BLaER1 (cell line): ENCODE results near the gene SIX2.
A peak's percentile ranks its signal among the peaks of the same experiment; 100 is the strongest.

Experiments
- H3K27ac ChIP-seq: shearing (Covaris generic); formaldehyde crosslinking; 2 replicates; pipeline ENCODE4 v1.8.1; 2022
- H3K27me3 ChIP-seq: shearing (Covaris generic); formaldehyde crosslinking; 2 replicates; pipeline ENCODE4 v1.8.1; 2022
- H3K36me3 ChIP-seq: shearing (Covaris generic); formaldehyde crosslinking; 2 replicates; pipeline ENCODE4 v1.8.1; 2022
- H3K4me1 ChIP-seq: shearing (Covaris generic); formaldehyde crosslinking; 2 replicates; pipeline ENCODE4 v1.8.1; 2022
- H3K4me2 ChIP-seq: shearing (Covaris generic); formaldehyde crosslinking; 2 replicates; pipeline ENCODE4 v1.8.1; 2022
- H3K4me3 ChIP-seq: shearing (Covaris generic); formaldehyde crosslinking; 2 replicates; pipeline ENCODE4 v1.8.1; 2022
- H3K9ac ChIP-seq: shearing (Covaris generic); formaldehyde crosslinking; 2 replicates; pipeline ENCODE4 v1.8.1; 2022
- H3K9me3 ChIP-seq: shearing (Covaris generic); formaldehyde crosslinking; 2 replicates; pipeline ENCODE4 v1.8.1; 2022
- H4K20me1 ChIP-seq: shearing (Covaris generic); formaldehyde crosslinking; 2 replicates; pipeline ENCODE4 v1.8.1; 2022
- Cebpa-rat ChIP-seq: shearing (Covaris generic); IDR thresholded peaks from 2 replicates; pipeline ENCODE4 v1.8.1; 2022

The SIX2 gene

DNA sequence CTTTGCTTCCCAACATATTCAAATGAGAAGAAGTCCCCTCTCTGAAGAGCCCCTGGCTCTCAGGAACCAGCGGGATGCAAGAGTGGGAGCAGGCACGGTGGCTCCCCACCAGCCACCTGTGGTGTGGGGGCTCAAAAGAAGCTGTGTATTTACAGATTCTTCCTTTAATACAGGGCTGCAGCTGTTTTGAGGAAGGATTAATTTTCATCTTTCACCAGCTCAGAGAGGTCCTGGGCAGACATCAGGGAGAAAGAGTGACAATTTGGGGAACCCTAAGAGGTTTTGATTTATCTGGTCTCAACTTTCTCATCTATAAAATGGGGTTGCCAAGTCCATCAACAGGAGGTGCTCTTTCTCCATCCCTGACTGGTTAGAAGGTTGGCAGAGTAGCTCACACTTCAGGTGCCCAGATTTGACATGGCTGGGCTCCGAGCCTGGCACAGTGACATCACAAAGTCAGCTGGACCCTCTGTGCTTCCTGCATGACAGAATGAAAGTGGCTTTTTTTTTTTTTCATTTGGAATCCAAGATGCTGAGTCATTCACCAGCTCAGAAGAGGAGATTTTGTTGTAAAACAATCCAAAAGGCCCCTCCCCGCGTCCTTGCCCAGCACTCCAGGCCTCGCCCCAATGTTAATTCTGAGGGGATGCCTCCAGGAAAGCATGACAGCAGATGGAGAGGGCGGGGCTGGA is 15.5 kb upstream of the SIX2 start:
- Histone ChIP-seq H3K27me3 (no peaks in the 10 kb centered on the region), H3K9ac (no peak overlapping the region), H3K4me2 (no peak overlapping the region), H3K27ac (no peak overlapping the region), H3K4me3 (no peak overlapping the region), H4K20me1 (no peaks in the 10 kb centered on the region), H3K36me3 (no peaks in the 10 kb centered on the region), H3K4me1 (peaks cover 28% of the 10 kb centered on the region), H3K9me3 (no peaks in the 10 kb centered on the region)
- TF ChIP-seq Cebpa-rat, result no peak

GRCh38 chr2:45024097-45024496 is 14.8 kb upstream of the SIX2 start:
- Histone ChIP-seq H3K4me3 (no peak overlapping the region), H3K36me3 (no peaks in the 10 kb centered on the region), H3K4me1 (peaks cover 21% of the 10 kb centered on the region), H3K9me3 (no peaks in the 10 kb centered on the region), H3K27me3 (no peaks in the 10 kb centered on the region), H3K9ac (no peak overlapping the region), H4K20me1 (no peaks in the 10 kb centered on the region), H3K4me2 (no peak overlapping the region), H3K27ac (no peak overlapping the region)
- TF ChIP-seq Cebpa-rat, result no peak

DNA sequence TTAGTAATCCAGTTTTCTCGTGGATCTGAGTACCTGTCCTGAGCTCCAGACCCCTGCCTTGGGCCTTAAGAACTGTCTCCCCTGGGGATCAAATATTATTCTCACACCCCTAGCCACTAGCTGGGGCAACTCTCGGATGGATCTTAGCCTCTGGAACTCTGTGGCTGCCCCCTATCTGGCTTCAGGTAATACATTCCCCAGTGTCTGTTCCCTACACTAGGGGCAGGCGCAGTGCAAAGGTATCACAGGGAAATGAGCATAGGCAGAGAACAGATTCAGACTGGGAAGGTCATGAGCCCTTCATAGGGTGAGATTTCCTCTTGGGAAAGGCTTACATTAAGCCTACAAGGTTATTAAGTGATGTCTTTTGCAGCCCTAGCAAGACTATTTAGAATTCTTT is 11.2 kb upstream of the SIX2 start:
- no peak overlapping the region for H3K27ac ChIP-seq
- no peaks in the 10 kb centered on the region for H3K9me3 ChIP-seq
- no peaks in the 10 kb centered on the region for H3K27me3 ChIP-seq
- no peak for TF ChIP-seq Cebpa-rat
- no peak overlapping the region for H3K9ac ChIP-seq
- no peak overlapping the region for H3K4me3 ChIP-seq
- H3K4me2 ChIP-seq, result no peak overlapping the region
- no peaks in the 10 kb centered on the region for H3K36me3 ChIP-seq
- H4K20me1 ChIP-seq, result no peaks in the 10 kb centered on the region
- peaks cover 7% of the 10 kb centered on the region; the same call in 1 of the 2 replicates for H3K4me1 ChIP-seq

DNA sequence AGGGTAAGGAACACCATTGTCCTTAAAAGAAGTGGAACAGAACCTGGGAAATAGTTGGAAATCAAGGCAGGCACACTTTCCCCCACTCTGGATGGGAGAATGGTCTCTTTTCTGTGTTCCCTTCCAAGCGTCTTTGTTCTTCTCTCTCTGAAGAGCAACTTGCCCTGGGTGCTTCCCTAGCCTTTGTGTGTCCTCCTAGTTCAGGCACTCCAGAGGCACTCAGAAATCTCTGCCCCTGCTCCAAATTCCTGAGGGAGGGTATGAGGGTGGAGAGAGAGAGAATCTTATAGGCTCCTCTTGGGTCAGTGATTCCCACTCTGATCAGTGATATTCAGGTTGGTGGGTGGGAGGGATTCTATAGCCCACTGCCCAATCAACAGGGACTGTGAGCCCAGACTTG is 8.8 kb upstream of the SIX2 start:
- Histone ChIP-seq H3K36me3 (no peaks in the 10 kb centered on the region), H3K27me3 (peaks cover 12% of the 10 kb centered on the region), H3K27ac (no peak overlapping the region), H4K20me1 (no peaks in the 10 kb centered on the region), H3K9ac (no peak overlapping the region), H3K4me1 (no peaks in the 10 kb centered on the region), H3K9me3 (peaks cover 16% of the 10 kb centered on the region), H3K4me2 (no peak overlapping the region), H3K4me3 (no peak overlapping the region)
- TF ChIP-seq Cebpa-rat, result no peak

GRCh38 chr2:45014831-45015230 is 5.6 kb upstream of the SIX2 start:
- Histone ChIP-seq H3K4me1 (no peaks in the 10 kb centered on the region), H3K9me3 (peaks cover 48% of the 10 kb centered on the region), H4K20me1 (no peaks in the 10 kb centered on the region), H3K4me3 (no peak overlapping the region), H3K27ac (no peak overlapping the region), H3K27me3 (peaks cover 44% of the 10 kb centered on the region), H3K4me2 (no peak overlapping the region), H3K9ac (no peak overlapping the region), H3K36me3 (no peaks in the 10 kb centered on the region)
- no peak for TF ChIP-seq Cebpa-rat

DNA sequence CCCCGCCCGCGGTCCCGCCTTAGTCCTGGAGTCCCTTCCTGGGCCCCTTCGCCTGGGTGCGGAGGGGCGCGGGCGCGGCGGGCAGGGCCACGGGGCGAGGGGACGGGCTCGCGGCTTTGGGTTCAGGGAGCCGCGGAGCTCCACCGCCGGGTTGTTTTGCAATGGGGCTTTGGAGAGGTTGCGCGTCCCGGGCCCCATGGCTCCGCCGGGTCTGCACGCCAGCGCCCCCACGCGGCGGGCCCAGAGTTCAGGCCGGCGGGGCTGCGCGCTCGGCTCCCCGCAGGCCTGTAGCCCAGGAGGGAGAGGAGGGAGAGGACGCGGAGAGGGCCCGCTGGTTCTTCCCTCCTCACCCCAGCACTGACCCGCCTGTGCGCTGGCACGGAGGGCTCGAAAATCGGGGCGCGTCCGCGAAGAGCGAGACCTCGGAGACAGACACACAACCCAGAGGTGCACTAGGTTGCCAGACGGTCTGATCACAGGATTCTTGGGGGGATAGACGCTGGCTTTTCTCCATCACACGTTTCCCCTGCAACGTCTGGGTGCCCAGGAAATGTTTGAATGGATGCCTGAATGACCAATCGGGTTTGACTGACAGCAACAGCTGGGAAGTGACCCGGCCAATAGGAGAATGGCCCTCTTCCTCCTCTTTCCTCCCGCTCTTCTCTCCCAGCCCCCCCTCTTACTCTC is 4.9 kb upstream of the SIX2 start:
- peaks cover 51% of the 10 kb centered on the region for H3K27me3 ChIP-seq
- H3K27ac ChIP-seq, result no peak overlapping the region
- no peaks in the 10 kb centered on the region for H3K4me1 ChIP-seq
- H3K4me2 ChIP-seq, result no peak overlapping the region
- no peaks in the 10 kb centered on the region for H3K36me3 ChIP-seq
- no peak overlapping the region for H3K4me3 ChIP-seq
- H3K9me3 ChIP-seq, result peaks cover 55% of the 10 kb centered on the region
- no peak for TF ChIP-seq Cebpa-rat
- no peaks in the 10 kb centered on the region for H4K20me1 ChIP-seq
- H3K9ac ChIP-seq, result no peak overlapping the region

DNA sequence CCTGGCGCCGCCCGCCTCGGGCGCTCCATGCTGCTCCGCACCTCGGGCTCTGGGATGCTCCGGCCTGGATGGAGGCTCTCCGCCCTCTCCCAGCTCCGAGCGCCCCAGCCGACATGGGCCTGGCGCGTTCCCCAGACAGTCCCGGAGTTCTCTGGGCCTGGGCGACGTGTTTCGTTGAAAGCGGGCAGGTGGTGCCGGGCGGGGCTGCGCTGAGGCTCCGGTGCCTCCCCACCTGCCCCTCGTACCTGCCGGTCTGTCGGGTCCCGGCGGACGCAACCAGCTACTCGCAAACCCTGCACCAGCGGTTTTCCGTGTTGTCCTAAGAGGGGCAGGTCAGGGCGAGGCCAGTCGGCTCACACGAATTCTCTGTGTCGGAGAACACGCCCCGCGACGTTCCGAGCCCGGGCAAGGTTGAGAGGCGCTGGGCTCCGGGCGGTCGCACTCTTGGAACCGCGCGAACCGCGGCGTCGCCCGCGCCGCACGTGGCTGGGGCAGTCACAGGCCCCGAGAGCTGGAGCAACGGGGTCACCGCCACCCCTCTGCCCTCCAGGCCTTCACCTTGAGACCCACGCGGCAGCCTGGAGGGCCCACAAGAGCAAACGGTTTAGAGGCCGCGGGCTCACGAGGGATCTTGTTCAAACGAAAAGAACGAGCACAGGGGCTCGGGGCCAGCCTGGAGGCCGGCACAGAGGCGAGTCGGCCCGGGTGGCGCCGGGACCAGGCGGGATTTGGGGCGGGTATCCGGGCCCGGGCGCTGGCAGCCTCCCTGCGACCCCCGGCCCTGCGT is 4.2 kb upstream of the SIX2 start:
- no peaks in the 10 kb centered on the region for H4K20me1 ChIP-seq
- no peak overlapping the region for H3K9ac ChIP-seq
- no peak overlapping the region for H3K27ac ChIP-seq

GRCh38 chr2:45012733-45013132 is 3.5 kb upstream of the SIX2 start:
- Histone ChIP-seq H3K4me2 (no peak overlapping the region), H3K36me3 (0 out of 2 replicates have a peak, but pooled peaks cover 10% of the 10 kb centered on the region), H4K20me1 (no peaks in the 10 kb centered on the region), H3K9ac (no peak overlapping the region), H3K27ac (no peak overlapping the region), H3K9me3 (peaks cover 69% of the 10 kb centered on the region), H3K4me3 (no peak overlapping the region), H3K27me3 (peaks cover 65% of the 10 kb centered on the region), H3K4me1 (no peaks in the 10 kb centered on the region)
- TF ChIP-seq Cebpa-rat, result no peak

More for the DNA sequence above, 4.2 kb upstream of the SIX2 start:
- peaks cover 58% of the 10 kb centered on the region for H3K27me3 ChIP-seq
- 0 out of 2 replicates have a peak overlapping the region, but pooled peaks have one; percentile 2 for H3K4me3 ChIP-seq
- H3K4me1 ChIP-seq, result no peaks in the 10 kb centered on the region
- peaks cover 62% of the 10 kb centered on the region for H3K9me3 ChIP-seq
- TF ChIP-seq Cebpa-rat, result no peak
- 0 out of 2 replicates have a peak, but pooled peaks cover 7% of the 10 kb centered on the region for H3K36me3 ChIP-seq
- H3K4me2 ChIP-seq, result no peak overlapping the region

- TF ChIP-seq Cebpa-rat, result no peak
- 0 out of 2 replicates have a peak, but pooled peaks cover 10% of the 10 kb centered on the region for H3K36me3 ChIP-seq
- H3K4me1 ChIP-seq, result no peaks in the 10 kb centered on the region
- no peaks in the 10 kb centered on the region for H4K20me1 ChIP-seq
- peaks cover 73% of the 10 kb centered on the region for H3K27me3 ChIP-seq
- H3K9ac ChIP-seq, result no peak overlapping the region
- H3K4me3 ChIP-seq, result no peak overlapping the region
- H3K4me2 ChIP-seq, result no peak overlapping the region
- peaks cover 77% of the 10 kb centered on the region for H3K9me3 ChIP-seq
- H3K27ac ChIP-seq, result no peak overlapping the region
Measured at GRCh38 chr2:45011621-45012602, 2.7 kb upstream of the SIX2 start.
